ENCODE data around the gene TMEM117. TPM values are rescaled to one million over a fixed set of nuclear protein-coding genes. Genes with fewer than 3 reads are reported as not detected.

The TMEM117 gene
- total and polyA plus RNA-seq, 7 donors: 2.3 to 21.4 (median 17.5) TPM

DNA sequence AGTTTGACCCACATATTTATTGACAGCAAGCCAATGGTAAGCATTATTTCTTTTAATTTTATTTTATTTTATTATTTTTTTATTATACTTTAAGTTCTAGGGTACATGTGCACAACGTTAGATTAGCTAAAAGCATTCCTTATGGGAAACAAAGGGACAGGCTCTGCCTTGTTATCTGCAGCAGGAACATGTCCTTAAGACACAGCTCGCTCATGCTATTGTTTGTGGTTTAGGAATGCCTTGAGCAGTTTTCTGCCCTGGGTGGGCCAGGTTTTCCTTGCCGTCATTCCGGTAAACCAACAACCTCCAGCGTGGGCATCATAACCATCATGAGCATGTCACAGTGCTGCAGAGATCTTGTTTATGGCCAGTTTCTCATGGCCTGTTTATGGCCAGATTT lies 370.2 kb downstream of the TMEM117 start:
- Histone ChIP-seq H3K27me3 (no peaks in the 10 kb centered on the region), H3K27ac (no peak overlapping the region), H3K36me3 (no peaks in the 10 kb centered on the region), H3K4me1 (no peaks in the 10 kb centered on the region), H3K9me3 (peaks cover 0 to 4% (median 0%) of the 10 kb centered on the region in 4 donors), H3K4me3 (no peak overlapping the region)
- TF ChIP-seq, protein P1, sequence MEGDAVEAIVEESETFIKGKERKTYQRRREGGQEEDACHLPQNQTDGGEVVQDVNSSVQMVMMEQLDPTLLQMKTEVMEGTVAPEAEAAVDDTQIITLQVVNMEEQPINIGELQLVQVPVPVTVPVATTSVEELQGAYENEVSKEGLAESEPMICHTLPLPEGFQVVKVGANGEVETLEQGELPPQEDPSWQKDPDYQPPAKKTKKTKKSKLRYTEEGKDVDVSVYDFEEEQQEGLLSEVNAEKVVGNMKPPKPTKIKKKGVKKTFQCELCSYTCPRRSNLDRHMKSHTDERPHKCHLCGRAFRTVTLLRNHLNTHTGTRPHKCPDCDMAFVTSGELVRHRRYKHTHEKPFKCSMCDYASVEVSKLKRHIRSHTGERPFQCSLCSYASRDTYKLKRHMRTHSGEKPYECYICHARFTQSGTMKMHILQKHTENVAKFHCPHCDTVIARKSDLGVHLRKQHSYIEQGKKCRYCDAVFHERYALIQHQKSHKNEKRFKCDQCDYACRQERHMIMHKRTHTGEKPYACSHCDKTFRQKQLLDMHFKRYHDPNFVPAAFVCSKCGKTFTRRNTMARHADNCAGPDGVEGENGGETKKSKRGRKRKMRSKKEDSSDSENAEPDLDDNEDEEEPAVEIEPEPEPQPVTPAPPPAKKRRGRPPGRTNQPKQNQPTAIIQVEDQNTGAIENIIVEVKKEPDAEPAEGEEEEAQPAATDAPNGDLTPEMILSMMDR (IDR thresholded peaks at IDR 0.05): no peak
- TF ChIP-seq POLR2AphosphoS5 (IDR thresholded peaks at IDR 0.05) (no peak), EP300 (IDR thresholded peaks at IDR 0.05) (no peak), POLR2A (IDR thresholded peaks at IDR 0.05) (no peak)
- DNase-seq: no peak
- intact Hi-C loops (cut with DNase I): no loop called here
- WGBS, 2 donors: 85 to 94% methylated on average over 5 of the region's 5 CpGs

DNA sequence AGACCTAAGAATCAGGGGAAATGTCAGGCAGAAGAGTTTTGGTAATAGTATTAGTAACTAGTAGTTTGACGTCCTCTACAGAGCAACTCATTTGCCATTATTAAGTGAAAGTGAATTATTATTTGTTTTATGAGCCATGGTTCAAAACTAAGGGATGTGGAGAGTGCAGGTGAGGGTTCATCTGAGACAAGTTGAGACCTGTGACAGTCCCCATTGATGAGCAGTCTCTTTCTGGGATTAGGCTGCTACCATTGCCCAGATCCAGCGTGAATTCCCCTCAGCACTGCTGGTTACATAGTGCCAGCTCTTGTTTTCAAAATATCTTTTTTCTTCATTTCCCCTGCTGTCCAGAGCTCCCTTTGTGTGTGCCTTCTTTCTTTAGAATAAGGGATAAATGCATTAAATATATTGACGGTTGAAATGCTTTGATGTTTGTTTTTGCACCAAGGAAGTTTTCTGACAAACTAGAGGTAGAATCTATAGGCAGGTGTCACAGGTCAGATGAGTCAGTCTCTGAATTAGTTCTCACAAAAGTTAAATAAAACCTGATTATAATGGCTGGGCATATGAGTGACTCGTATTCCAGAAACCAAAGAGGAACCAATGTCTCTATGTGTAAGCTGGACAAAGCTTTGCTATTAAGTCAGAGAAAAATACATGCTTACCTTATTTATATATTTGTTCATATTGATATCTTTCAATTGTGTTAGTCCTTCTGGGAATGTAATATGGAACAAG lies 381.4 kb downstream of the TMEM117 start:
- WGBS, 2 donors: 81 to 86% methylated on average over 4 of the region's 4 CpGs
- DNase-seq: no peak
- H3K27ac ChIP-seq: no peak overlapping the region
- no peaks in the 10 kb centered on the region for H3K27me3 ChIP-seq
- H3K36me3 ChIP-seq: peaks cover 0 to 8% (median 0%) of the 10 kb centered on the region in 4 donors
- H3K4me1 ChIP-seq: no peaks in the 10 kb centered on the region
- intact Hi-C loops (cut with DNase I): no loop called here
- TF ChIP-seq POLR2AphosphoS5 (IDR thresholded peaks at IDR 0.05): no peak
- no peak overlapping the region for H3K4me3 ChIP-seq
- H3K9me3 ChIP-seq: no peaks in the 10 kb centered on the region

DNA sequence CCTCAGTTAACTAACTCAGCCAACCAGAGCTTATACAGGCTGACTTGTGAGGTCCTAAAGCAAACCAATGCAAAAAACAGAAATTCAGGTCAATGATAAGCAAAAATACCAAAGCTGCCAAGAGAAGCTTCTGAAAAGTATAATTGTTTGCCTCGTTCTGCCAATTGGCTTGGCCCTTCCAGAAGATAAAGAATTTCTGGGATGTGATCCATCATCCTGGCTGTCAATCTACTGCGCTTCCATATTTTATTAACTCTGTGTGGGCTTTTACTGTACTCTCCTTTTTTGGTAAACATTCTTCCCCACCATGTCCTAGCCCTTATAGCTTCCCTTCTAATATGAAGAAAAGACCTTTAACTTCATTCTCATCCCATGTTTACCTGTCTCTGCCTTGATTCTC lies 387.9 kb downstream of the TMEM117 start:
- intact Hi-C loops (cut with DNase I): no loop called here
- no peak for DNase-seq

DNA sequence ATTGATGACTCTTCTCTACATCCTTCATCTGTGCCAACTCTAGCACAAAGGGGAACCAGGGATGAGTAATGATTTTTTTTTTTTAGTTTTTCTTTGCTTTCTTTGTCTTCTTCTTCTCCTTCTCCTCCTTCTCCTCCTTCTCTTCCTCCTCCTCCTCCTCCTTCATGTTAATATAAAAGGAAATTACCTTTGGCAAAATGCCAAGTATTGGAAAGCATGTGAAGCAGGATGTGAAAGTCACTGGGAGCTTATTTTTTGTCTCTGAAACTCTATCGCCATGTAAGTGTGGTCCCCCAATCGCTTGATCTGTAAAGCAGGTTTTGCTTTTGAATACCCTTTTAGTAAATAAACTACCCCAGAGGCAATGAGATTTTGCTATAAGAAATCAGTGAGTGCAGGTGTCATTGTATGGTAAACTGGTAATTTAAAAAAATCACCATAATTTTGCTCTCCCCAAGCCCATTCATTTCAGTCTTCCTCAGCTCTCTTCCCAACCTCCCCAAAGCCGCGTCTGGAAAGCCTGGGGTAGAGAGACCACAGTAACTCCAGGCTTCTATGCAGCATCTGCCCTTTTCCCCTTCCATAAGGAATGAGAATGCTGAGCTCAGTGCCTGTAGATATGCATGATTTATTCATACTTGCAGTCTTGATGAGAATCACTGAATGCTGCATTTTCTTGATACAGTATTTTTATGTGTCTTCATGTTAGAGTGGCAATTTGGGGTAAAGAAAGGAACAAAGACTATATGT lies 388.7 kb downstream of the TMEM117 start:
- H3K27ac ChIP-seq: no peak overlapping the region
- H3K27me3 ChIP-seq: no peaks in the 10 kb centered on the region
- intact Hi-C loops (cut with DNase I): no loop called here
- 83 to 95% methylated on average over 4 of the region's 4 CpGs for WGBS, 2 donors
- no peaks in the 10 kb centered on the region for H3K36me3 ChIP-seq
- no peak for DNase-seq
- TF ChIP-seq EP300 (IDR thresholded peaks at IDR 0.05): no peak
- no peak for TF ChIP-seq POLR2A (IDR thresholded peaks at IDR 0.05)
- TF ChIP-seq, protein P1 (IDR thresholded peaks at IDR 0.05): no peak
- no peak for TF ChIP-seq POLR2AphosphoS5 (IDR thresholded peaks at IDR 0.05)
- H3K4me1 ChIP-seq: no peaks in the 10 kb centered on the region
- H3K9me3 ChIP-seq: no peaks in the 10 kb centered on the region
- H3K4me3 ChIP-seq: no peak overlapping the region

More for the DNA sequence above, 387.9 kb downstream of the TMEM117 start:
- H3K4me1 ChIP-seq: no peaks in the 10 kb centered on the region
- H3K36me3 ChIP-seq: no peaks in the 10 kb centered on the region
- H3K4me3 ChIP-seq: no peak overlapping the region
- H3K27ac ChIP-seq: no peak overlapping the region
- H3K9me3 ChIP-seq: no peaks in the 10 kb centered on the region
- no peak for TF ChIP-seq EP300 (IDR thresholded peaks at IDR 0.05)
- TF ChIP-seq POLR2AphosphoS5 (IDR thresholded peaks at IDR 0.05): no peak
- no peak for TF ChIP-seq POLR2A (IDR thresholded peaks at IDR 0.05)
- TF ChIP-seq, protein P1 (IDR thresholded peaks at IDR 0.05): no peak
- 62 to 84% methylated on average over 2 of the region's 2 CpGs for WGBS, 2 donors
- no peaks in the 10 kb centered on the region for H3K27me3 ChIP-seq

DNA sequence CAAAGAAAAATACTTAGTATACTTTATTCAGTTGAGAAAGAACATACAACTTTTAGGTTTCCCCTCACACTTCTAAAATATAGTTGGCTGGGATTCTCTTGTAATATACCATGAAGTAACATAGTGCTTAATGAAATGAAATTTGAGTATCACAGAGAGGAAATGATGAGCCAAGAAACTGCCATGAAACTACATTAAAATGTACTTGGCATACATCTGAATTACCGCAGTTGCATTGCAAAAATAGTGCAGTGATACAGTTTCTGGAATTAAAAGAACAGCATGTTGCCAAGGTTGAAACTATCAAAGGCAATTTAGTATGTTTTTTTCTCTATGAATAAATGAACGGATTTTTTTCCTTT lies 389.2 kb downstream of the TMEM117 start:
- H3K9me3 ChIP-seq: no peaks in the 10 kb centered on the region
- no peaks in the 10 kb centered on the region for H3K4me1 ChIP-seq
- H3K4me3 ChIP-seq: no peak overlapping the region
- H3K27ac ChIP-seq: no peak overlapping the region
- H3K27me3 ChIP-seq: no peaks in the 10 kb centered on the region
- H3K36me3 ChIP-seq: no peaks in the 10 kb centered on the region
- no peak for DNase-seq
- TF ChIP-seq, protein P1 (IDR thresholded peaks at IDR 0.05): no peak
- no peak for TF ChIP-seq POLR2A (IDR thresholded peaks at IDR 0.05)
- TF ChIP-seq POLR2AphosphoS5 (IDR thresholded peaks at IDR 0.05): no peak
- intact Hi-C loops (cut with DNase I): no loop called here
- WGBS, 2 donors: 88 to 93% methylated on average over 2 of the region's 2 CpGs

All from sigmoid colon (tissue), 7 donors.